Activated CD4-positive, alpha-beta T cell treated with anti-CD3 and anti-CD28 coated beads for 24 hours (primary cell): ENCODE data around the gene AGA.

Experiments
- DNase-seq, 2 donors: peaks; one replicate each; pipeline ENCODE4 v3.0.0-alpha.2; 2020; ENCODE audit warnings: low read depth in 2 of 2

AGA gene

DNA sequence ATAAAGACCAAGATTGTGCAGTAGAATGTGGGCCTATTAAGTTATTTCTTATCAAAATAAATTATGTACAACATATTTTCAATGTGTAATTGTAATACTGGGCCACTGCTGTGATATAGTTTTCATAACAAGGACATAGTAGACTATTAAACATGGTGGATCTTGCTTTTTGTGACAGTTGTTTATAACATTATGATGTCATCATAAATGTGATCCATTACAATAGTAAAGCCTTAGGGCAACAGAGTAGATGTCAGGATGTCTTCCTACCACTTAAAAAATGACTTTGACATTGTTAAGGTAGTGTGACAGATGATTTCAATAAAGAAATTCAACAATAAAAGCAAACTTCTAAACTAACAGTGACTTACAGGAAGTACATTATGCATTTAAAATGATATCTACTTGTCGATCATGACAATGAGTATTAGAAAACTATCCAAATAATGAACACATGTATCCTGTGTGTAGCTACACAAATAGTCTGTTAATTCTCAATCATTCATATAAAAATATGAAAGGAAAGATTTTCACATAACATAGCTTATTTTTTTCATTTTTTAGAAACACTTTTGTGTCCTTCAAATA, 5.3 kb upstream of the AGA start:
- DNase-seq = no peak

DNA sequence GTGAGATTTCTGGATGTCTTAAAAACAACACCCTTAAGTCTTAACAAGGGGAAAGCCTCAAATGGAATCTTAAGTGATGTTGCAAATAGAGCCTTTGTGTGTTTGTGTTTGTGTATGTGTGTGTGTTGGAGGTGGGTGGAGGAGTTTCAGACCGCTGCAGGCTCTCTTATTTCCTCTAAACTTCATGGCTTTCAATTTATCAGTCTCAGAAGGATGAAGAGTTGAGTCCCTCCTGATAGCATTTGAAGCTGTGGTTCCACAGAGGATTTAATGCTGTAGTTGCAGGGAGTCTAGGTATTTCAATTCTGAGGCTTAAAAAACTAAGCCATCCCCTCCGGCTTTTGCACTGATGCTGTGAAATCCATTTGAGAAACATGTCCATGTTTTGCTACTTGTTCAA, 4.3 kb upstream of the AGA start:
- no peak for DNase-seq

- no peak for DNase-seq
These were observed 2.9 kb upstream of the AGA start for GRCh38 chr4:177444911-177445736.

GRCh38 chr4:177441061-177441802, 1.0 kb downstream of the AGA start:
- DNase-seq = no peak

DNA sequence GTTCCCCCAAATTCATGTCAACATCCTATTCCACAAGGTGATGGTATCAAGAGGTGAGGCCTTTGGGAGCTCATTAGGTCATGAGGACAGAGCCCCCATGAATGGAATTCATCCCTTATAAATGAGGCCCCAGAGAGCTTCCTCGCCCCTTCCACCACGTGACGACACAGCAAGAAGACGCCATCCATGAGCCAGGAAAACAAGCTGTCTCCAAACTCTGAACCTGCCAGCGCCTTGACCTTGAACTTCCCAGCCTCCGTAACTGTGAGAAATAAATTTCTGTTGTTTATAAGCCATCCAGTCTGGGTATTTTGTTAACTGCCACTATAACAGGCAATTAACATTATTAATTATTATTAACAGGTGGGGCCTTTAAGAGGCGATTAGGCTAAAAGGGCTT, 5.8 kb downstream of the AGA start:
- DNase-seq = no peak

- DNase-seq = no peak
These were observed 7.6 kb downstream of the AGA start for GRCh38 chr4:177434667-177435066.

DNA sequence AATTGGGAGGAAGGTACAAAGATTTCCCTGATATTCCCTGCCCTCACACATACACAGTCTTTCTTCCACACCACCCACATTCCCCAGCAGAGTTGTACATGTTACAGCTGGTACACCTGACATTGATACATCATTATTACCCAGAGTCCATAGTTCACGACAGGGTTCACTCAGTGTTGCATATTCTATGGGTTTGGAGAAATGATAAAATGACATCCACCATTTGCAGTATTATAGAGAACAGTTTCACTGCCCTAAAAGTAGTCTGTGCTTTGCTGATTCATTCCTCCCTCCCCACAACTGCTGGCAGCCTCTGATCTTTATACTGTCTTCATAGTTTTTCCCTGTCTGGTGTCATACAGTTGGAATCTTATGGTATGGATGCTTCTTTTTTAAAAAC, 15.0 kb downstream of the AGA start:
- DNase-seq = no peak

DNA sequence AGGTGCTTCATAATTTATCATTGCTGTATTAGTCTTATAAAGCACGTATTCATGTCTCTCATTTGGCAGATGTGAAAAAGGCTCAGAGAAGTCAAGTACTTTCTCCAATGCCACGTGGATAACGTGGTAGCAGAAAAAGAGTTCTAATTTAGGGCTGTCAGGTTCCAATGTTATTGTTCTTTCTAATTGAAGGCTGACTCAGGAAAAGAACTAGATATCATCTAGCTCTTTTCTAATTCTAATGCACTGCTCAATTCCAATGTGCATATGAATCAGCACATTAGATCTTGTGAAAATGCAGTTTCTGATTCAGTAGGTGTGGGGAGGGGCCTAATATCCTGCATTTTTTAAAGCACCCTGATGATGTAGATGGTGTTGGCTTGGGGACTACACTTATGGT, 22.8 kb downstream of the AGA start:
- DNase-seq = no peak

GRCh38 chr4:177413656-177414055, 28.6 kb downstream of the AGA start:
- no peak for DNase-seq

DNA sequence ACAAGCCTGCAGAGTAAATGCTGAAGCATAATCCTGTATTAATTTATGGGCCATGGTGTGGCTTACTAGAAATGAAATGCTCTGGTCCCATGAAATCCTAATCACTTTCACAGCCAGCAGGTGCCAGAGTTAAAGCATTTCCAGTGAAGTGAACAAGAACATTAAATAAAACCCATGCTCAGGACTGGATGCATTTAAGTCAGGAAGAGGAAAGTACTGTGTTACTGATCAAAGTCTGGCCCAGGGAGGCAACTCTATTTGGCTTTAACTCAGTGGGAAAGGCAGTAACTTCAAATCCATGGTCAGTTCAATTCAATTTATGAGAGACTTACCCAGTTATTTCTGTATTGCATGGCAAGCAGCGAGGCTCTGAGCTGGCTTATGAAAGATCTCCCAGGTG, 29.2 kb downstream of the AGA start:
- no peak for DNase-seq

DNA sequence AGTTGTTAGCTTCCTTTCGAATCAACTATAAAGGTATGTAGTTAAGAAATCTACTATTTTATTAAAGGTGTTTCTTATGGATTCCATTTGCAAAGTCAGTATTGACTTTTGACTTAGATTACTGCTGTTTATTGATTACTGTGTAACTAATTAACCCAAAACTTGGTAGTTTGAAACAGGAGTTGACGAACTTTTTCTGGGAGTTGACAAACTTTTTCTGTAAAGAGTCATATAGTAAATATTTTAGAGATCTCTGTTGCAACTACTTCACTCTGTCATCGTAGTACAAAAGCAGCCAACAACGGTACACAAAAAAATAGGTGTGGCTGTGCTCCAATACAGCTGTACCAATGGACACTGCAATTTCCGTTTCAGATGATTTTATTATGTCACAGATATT, 30.2 kb downstream of the AGA start:
- no peak for DNase-seq

DNA sequence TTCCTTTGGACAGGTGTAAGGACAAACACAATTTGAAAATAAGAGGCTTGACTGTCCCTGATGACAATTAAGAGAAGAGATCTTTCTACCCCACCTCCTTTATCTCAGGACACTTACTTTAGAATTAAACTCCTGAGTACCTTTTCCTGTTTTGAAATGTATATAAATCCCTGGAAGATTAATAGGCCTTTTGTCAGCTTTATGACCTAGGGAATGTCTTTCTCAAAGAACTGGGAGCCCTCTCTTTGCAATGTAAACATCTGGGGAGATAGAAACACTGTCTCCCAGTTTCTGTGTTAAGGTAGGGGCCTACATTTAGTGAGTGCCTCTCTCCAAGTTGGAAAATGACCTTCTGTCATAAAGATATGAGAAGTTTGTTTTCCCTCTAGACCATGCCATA, 31.7 kb downstream of the AGA start:
- DNase-seq = no peak

- DNase-seq = no peak
These were observed 34.2 kb downstream of the AGA start for GRCh38 chr4:177408023-177408422.

DNA sequence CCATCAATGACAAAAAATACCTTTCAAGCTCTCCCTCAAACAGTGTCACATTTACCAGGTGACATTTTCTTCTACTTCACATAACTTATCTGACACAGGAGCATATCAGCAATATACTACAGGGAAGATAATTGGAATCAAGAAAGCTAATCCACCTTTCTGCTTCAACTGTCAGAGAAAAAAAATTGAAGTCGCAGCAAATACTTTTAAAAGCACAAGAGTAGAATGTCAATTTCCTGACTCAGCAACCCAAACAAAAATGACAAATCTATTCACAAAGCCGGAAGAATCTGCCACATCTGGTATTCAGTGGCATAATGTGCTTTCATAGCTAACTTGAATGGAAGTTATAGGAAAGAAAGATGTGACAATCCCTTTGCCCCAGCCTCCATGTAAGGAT, 36.7 kb downstream of the AGA start:
- no peak for DNase-seq

DNA sequence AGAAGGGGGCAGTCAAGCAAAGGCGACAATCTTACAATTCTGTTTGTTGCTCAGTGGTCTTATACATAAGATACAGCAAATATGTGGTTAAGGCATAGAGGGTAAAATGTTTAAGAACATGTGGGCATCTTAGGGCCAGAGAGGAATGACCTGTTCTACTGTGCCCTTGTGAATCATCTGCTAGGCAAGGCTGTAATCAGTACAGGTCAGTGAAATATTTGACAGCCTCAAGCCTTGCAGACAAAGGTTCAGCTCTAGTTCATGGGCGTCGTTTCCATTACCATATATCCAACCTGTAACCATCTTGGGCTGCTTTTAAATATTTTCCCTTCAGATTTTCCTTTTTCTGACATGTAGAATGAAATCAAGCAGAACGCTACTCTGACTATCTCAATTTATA, 37.3 kb downstream of the AGA start:
- DNase-seq = no peak

DNA sequence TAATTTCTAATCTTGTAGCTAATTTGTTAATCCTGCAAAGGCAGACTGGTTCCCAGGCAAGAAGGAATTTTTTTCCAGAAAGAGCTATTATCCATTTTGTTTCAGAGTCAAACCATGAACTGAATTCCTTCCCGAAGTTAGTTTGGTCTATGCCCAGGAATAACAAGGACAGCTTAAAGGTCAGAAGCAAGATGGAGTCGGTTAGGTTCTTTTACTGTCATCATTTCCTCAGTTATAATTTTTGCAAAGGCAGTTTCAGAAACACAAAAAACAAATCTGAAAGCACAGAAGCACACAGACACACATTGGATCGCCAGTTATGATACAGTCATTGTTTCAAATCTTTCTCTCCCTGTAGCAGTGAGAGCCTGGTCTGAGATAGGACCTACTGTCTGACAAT, 37.9 kb downstream of the AGA start:
- DNase-seq = no peak

- DNase-seq = no peak
These were observed 38.5 kb downstream of the AGA start for GRCh38 chr4:177403746-177404145.

- no peak for DNase-seq
These were observed 40.5 kb downstream of the AGA start for GRCh38 chr4:177401658-177402273.

DNA sequence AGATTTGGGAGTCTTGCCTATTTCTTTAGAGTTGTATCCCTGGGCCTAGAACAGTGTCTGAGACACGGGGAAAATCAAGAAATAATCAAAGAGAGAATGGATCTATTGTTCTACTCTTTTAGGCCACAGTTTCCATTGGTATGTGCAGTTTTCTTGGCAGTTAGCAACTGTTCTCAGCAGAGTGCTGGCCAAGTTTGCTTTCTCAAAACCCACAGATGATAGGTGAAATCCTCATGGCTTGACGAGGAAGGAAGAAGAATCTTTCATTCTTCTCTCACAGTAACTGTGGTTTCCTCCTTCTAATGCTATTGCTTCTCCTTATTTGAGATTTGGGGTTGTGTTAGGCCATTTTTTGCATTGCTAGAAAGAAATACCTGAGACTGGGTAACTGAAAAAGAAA, 42.2 kb downstream of the AGA start:
- DNase-seq = no peak

- DNase-seq = no peak
These were observed 45.9 kb downstream of the AGA start for GRCh38 chr4:177396352-177396751.

DNA sequence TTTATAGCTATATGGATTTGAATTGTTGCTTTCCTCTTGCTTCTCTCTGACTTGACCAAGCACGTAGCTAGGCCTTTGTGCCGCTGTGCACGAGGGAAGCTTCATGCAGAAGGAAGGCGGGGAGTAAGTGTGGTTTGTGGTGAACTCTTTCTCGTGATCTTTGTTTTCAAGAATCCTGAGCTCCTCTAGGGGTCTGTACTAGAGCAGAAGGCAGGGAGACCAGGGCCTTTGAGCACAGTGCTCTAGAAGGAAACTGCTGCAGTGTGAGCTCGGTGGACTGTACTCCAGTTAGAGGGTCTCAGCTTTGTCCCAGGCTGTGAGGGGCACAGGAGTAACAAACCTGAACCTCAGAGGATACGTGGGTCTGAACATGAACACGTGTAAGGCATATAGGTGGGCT, 49.0 kb downstream of the AGA start:
- no peak for DNase-seq

DNA sequence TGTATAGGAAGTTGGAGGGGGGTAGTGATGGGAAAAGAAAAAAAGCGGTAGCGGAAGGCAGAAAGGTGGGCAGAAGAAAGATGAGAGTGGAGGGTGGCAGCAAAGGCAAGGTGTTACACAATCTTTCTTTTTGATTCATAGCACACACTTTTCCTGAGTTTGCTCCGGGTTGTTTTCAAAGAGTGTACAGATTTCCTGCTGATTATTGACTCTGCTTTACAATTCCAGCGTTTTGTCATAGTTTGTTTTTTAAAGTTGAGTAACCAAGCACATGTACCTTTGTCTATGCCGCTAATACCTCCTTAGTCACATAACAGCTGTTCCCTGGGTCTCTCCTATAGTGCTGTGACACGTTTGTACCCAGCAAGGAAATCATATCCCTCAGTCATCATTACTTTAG, 50.3 kb downstream of the AGA start:
- DNase-seq = no peak

DNA sequence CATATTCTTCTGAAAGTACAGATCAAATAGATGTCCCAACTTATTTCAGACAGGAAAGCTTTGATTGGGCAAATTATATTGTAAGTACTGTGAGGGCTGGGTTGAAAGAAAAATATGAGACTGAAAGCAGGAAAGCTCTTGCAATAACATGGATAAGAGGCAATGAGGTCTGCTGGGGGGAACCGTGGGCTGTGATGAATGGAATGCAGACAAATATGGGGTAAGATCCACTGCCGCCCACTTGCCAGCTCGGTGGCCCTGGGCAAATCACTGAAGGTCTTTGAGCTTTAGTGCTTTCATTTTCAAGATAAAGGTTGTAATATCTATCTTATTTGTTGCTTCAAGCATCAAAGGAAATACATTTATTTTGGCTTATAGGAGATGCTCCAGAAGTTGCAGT, 51.0 kb downstream of the AGA start:
- DNase-seq = no peak
